Smooth muscle cell (in vitro differentiated cells): Measurements from ENCODE around the gene GPHB5. TPM values are rescaled to one million over a fixed set of nuclear protein-coding genes. Genes with fewer than 3 reads are reported as not detected.

ENCODE experiments used
- DNase-seq: peaks from one replicate; lab custom pipeline; 2025; ENCODE audit not compliant: unreplicated experiment; lab: John Stamatoyannopoulos, UW
- H2AFZ ChIP-seq: fragments of 200-600 bp; sonication (generic); 2 replicates; pipeline ENCODE4 v1.6.0; 2016; ENCODE audit warnings: antibody characterized with exemption, low read depth, mild to moderate bottlenecking
- H3F3A ChIP-seq: fragments of 200-600 bp; sonication (generic); 2 replicates; pipeline ENCODE4 v1.6.0; 2017; ENCODE audit warnings: antibody characterized with exemption, low read depth
- H3K27ac ChIP-seq: fragments of 200-600 bp; sonication (generic); 2 replicates; pipeline ENCODE4 v1.5.1; 2016; ENCODE audit warnings: low read depth, mild to moderate bottlenecking
- H3K27me3 ChIP-seq: fragments of 200-600 bp; sonication (generic); 2 replicates; pipeline ENCODE4 v1.6.1; 2016; ENCODE audit warnings: low read depth, mild to moderate bottlenecking
- H3K36me3 ChIP-seq: fragments of 200-600 bp; sonication (generic); 2 replicates; pipeline ENCODE4 v1.5.1; 2016; ENCODE audit warnings: low read depth
- H3K4me1 ChIP-seq: fragments of 200-600 bp; sonication (generic); 2 replicates; pipeline ENCODE4 v1.5.1; 2016; ENCODE audit warnings: low read depth
- H3K4me2 ChIP-seq: fragments of 200-600 bp; sonication (generic); 2 replicates; pipeline ENCODE4 v1.6.0; 2016; ENCODE audit warnings: mild to moderate bottlenecking
- H3K4me3 ChIP-seq: fragments of 200-600 bp; sonication (generic); 2 replicates; pipeline ENCODE4 v1.5.1; 2016; ENCODE audit warnings: mild to moderate bottlenecking
- H3K79me2 ChIP-seq: fragments of 200-600 bp; sonication (generic); 2 replicates; pipeline ENCODE4 v1.6.0; 2016; ENCODE audit warnings: low read depth, mild to moderate bottlenecking
- H3K9ac ChIP-seq: fragments of 200-600 bp; sonication (generic); 2 replicates; pipeline ENCODE4 v1.6.0; 2016; ENCODE audit warnings: low read depth
- H3K9me3 ChIP-seq: fragments of 200-600 bp; sonication (generic); replicated peaks from 2 replicates; pipeline ENCODE4 v1.5.1; 2016; ENCODE audit warnings: low read depth
- H4K20me1 ChIP-seq: fragments of 200-600 bp; sonication (generic); 2 replicates; pipeline ENCODE4 v1.6.0; 2016; ENCODE audit warnings: low read depth
- WGBS: methylation state at CpG from one replicate; pipeline ENCODE4 v1.1.7; 2016; ENCODE audit warnings: low lambda C conversion rate; 5-methylcytosine and 5-hydroxymethylcytosine counted together
- polyA plus RNA-seq: library from polyadenylated mRNA; unstranded; fragments of >200 nt; fragmentation: Nextera tagmentation; extraction: Ambion mirVana; gene quantifications from 2 replicates; pipeline ENCODE4 v1.2.1, GENCODE V29; 2016
- total RNA-seq: library from RNA; depleted of rRNA; stranded (reverse); fragments of >200 nt; gene quantifications from 2 replicates; pipeline ENCODE4 v1.2.3, GENCODE V29; 2014
- TF ChIP-seq, protein P1 (sequence below): fragments of 200-600 bp; sonication (generic); IDR thresholded peaks from 2 replicates; pipeline ENCODE4 v1.5.1; 2017; ENCODE audit warnings: borderline replicate concordance, mild to moderate bottlenecking, antibody characterized with exemption; ENCODE audit not compliant: insufficient read depth, poor library complexity, severe bottlenecking

The GPHB5 gene
- total and polyA plus RNA-seq, 2 experiments from 2014 or later, result not detected

DNA sequence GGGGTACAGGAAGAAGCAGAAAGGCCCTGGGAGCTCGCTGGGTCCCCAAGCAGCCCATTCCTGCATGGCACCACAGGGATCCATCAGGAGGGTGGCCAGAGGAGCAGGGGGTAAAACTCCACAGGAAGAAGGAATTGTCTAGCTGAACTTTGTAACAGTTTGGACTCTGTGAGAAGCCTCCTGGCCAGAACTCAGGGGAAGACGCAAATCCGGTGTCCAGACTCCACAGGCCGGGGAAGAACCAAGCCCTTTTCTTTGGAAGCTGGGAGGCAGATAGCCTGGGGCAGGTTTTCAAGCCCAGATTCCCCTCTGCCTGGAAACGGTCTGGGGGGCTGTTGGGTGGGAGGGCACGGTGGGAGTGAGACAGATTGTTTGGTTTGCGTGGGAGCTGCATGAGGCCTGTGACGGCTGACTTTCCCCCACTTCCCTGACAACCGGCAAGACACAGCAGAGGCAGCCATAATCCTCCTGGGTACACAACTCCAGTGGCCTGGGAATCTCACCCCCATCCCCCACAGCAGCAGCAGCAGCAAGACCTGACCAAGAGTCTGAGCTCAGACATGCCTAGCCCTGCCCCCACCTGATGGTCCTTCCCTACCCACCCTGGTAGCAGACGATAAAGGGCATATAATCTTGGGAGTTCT is 16.7 kb downstream of the GPHB5 start:
- H3K27ac ChIP-seq, result no peak overlapping the region
- H3K79me2 ChIP-seq, result no peaks in the 10 kb centered on the region
- H3K4me2 ChIP-seq, result no peak overlapping the region
- no peaks in the 10 kb centered on the region for H3F3A ChIP-seq
- H3K9me3 ChIP-seq, result no peaks in the 10 kb centered on the region
- no peak overlapping the region for H3K4me3 ChIP-seq
- no peaks in the 10 kb centered on the region for H3K27me3 ChIP-seq
- H3K4me1 ChIP-seq, result no peaks in the 10 kb centered on the region
- no peak for DNase-seq
- WGBS, result 62% methylated on average over 10 of the region's 10 CpGs
- peaks cover 3% of the 10 kb centered on the region for H3K36me3 ChIP-seq
- no peak overlapping the region for H2AFZ ChIP-seq
- H3K9ac ChIP-seq, result no peak overlapping the region
- TF ChIP-seq, protein P1, sequence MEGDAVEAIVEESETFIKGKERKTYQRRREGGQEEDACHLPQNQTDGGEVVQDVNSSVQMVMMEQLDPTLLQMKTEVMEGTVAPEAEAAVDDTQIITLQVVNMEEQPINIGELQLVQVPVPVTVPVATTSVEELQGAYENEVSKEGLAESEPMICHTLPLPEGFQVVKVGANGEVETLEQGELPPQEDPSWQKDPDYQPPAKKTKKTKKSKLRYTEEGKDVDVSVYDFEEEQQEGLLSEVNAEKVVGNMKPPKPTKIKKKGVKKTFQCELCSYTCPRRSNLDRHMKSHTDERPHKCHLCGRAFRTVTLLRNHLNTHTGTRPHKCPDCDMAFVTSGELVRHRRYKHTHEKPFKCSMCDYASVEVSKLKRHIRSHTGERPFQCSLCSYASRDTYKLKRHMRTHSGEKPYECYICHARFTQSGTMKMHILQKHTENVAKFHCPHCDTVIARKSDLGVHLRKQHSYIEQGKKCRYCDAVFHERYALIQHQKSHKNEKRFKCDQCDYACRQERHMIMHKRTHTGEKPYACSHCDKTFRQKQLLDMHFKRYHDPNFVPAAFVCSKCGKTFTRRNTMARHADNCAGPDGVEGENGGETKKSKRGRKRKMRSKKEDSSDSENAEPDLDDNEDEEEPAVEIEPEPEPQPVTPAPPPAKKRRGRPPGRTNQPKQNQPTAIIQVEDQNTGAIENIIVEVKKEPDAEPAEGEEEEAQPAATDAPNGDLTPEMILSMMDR, result no peak
- no peaks in the 10 kb centered on the region for H4K20me1 ChIP-seq

DNA sequence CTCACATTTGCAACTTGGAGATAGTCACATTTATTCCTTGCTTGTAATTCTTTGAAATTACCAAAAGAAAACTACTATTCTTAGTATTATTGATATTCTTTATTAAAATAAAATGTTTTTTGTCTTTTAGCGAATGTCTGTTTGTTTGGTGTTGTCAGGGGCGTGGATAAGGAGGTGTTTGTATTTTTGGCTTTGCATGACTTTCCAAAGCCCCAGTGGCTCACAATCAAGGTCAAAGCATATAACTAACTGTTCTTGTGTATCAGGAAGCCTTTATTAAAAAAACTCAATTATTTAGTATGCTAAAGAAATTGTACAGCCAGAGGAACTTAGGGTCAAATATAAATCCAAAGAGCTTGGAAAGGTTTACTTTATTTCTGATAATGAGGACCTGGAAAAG is 17.9 kb downstream of the GPHB5 start:
- Histone ChIP-seq H4K20me1 (no peaks in the 10 kb centered on the region), H3K79me2 (no peaks in the 10 kb centered on the region), H3K27me3 (no peaks in the 10 kb centered on the region), H3K36me3 (peaks cover 3% of the 10 kb centered on the region), H3K4me3 (no peak overlapping the region), H3K4me1 (no peaks in the 10 kb centered on the region), H2AFZ (no peak overlapping the region), H3K9me3 (no peaks in the 10 kb centered on the region), H3K27ac (no peak overlapping the region), H3K4me2 (no peak overlapping the region), H3K9ac (no peak overlapping the region), H3F3A (no peaks in the 10 kb centered on the region)
- TF ChIP-seq, protein P1, result no peak
- DNase-seq, result no peak
- 95% methylated on average over 2 of the region's 2 CpGs for WGBS

DNA sequence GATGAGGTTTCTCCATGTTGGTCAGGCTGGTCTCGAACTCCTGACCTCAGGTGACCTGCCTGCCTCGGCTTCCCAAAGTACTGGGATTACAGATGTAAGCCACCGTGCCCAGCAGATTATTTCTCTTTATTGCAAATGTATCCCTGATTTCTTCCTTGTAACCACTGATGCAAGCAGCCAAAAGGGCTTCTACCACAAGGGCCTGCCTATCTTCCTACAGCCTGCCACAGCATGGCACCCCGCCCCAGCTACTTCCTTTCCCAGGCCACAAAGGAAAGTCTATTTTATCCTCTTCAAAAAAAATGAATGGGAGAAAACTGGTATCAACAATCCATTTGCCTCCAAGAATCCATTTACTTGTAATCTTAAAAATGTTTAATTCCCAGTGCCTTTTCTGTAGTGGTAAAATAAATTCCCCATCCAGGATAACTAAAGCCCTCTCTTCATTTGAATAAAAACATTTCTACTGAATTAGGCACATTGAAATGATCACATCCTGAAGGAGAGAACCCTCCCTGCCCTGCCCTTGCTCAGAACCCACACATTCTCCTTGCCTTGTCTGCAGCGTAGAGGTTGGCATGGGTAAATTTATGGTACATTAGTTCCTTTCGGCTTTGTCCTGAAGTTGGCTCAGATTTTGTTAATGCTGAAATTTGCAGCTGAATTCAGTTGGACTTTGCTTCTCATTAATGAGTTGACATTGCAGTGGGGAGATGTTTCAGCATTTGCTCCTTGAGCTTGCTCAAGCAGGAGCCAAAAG is 19.2 kb downstream of the GPHB5 start:
- H3K9me3 ChIP-seq, result no peaks in the 10 kb centered on the region
- peaks cover 3% of the 10 kb centered on the region for H3K36me3 ChIP-seq
- H3K4me3 ChIP-seq, result no peak overlapping the region
- TF ChIP-seq, protein P1, result no peak
- H4K20me1 ChIP-seq, result no peaks in the 10 kb centered on the region
- H3K4me1 ChIP-seq, result no peaks in the 10 kb centered on the region
- no peak overlapping the region for H3K9ac ChIP-seq
- no peaks in the 10 kb centered on the region for H3K79me2 ChIP-seq
- H2AFZ ChIP-seq, result no peak overlapping the region
- H3F3A ChIP-seq, result no peaks in the 10 kb centered on the region
- no peak for DNase-seq
- H3K4me2 ChIP-seq, result no peak overlapping the region
- H3K27ac ChIP-seq, result no peak overlapping the region
- H3K27me3 ChIP-seq, result no peaks in the 10 kb centered on the region
- 77% methylated on average over 6 of the region's 6 CpGs for WGBS
